ENCODE data around the gene RDH13. TPM values are rescaled to one million over a fixed set of nuclear protein-coding genes. Genes with fewer than 3 reads are reported as not detected.
"Not testable (repeated sequence)": the region's sequence is repeated elsewhere in the genome, so short reads cannot be mapped to it uniquely, and the experiment has no call there.

The RDH13 gene
- polyA plus RNA-seq, 1 experiment, result 3.1 TPM

GRCh38 chr19:55042688-55043087 is 20.3 kb downstream of the RDH13 start:
- no peak for TF ChIP-seq CTCF (IDR thresholded peaks at IDR 0.05; ENCODE audit: low read depth, low read length)
- DNase-seq (ENCODE audit: low read depth, low spot score), result no peak
- Histone ChIP-seq H3K27ac (ENCODE audit: low read depth, low read length) (no peak overlapping the region), H3K27me3 (ENCODE audit: control insufficient read depth, insufficient read depth, low read length) (no peaks in the 10 kb centered on the region), H3K4me3 (ENCODE audit: low read depth, low read length) (no peak overlapping the region), H3K9me3 (ENCODE audit: control insufficient read depth, insufficient read depth, low read length) (peaks cover 12% of the 10 kb centered on the region; the same call in 1 of the 2 replicates)
- ChIA-PET CTCF (no interaction called here), POLR2A (no interaction called here)

DNA sequence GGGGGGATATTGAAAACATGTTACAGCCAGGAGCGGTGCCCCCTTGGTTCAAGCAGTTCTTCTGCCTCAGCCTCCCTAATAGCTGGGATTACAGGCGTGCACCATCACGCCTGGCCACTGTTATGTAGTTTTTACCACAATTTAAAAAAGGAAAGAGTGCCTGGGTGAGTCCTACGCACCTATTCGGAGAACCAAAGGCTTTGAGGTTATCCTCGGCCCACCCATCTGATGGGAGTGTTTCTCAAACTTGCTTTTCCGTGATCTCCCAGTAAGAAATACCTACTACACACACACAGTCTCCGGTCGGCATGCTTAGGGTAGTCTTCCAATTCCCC is 20.6 kb downstream of the RDH13 start:
- H3K4me3 ChIP-seq (ENCODE audit: low read depth, low read length), result no peak overlapping the region
- POLR2A ChIA-PET, result interaction anchor here (0.6 kb wide), 1 partner anchor 1078 kb away, joined by 3 read pairs; no protein-coding TSS in a partner anchor
- H3K9me3 ChIP-seq (ENCODE audit: control insufficient read depth, insufficient read depth, low read length), result peaks cover 12% of the 10 kb centered on the region; the same call in 1 of the 2 replicates
- CTCF ChIA-PET, result interaction anchor here (0.7 kb wide), 1 partner anchor 679 kb away, joined by 6 read pairs; no protein-coding TSS in a partner anchor
- no peak overlapping the region for H3K27ac ChIP-seq (ENCODE audit: low read depth, low read length)
- DNase-seq (ENCODE audit: low read depth, low spot score), result no peak
- TF ChIP-seq CTCF (IDR thresholded peaks at IDR 0.05; ENCODE audit: low read depth, low read length), result no peak
- no peaks in the 10 kb centered on the region for H3K27me3 ChIP-seq (ENCODE audit: control insufficient read depth, insufficient read depth, low read length)

DNA sequence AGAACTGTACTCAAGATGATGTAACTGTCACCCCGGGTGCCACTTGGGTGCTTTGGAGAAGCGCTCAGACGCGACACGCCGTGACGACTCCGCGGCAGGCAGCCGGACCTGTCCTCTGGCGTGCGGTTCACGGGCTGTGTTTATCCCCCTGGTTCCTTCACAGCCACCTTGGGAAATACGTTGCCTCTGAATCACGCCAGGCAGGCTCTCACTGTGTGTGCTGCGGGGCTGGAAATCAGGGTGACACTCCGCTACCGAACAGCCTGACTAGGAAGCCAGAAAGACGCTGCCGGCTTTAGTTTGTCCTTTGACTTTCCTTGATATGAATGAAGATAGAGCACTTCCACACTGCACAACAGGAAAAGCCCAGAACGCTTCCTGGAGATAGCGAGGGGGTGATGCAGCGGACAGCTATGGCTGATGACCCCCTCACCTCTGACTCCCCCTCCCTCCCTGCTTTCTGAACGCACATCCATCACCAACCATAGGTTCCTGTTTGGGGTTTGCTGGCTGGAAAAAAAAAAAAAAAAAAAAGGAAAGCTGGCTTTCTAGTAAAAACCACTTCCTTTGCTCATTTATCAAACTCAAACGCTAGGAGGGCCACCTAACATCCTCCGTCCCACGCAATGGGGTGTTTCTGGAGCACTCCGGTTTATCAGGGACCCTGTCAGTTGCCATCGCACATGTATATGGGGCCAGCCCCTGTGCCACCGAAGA is 21.2 kb downstream of the RDH13 start:
- TF ChIP-seq CTCF (IDR thresholded peaks at IDR 0.05; ENCODE audit: low read depth, low read length), result no peak
- peaks cover 12% of the 10 kb centered on the region; the same call in 1 of the 2 replicates for H3K9me3 ChIP-seq (ENCODE audit: control insufficient read depth, insufficient read depth, low read length)
- POLR2A ChIA-PET, result interaction anchor here (0.6 kb wide), 1 partner anchor 1079 kb away, joined by 3 read pairs; no protein-coding TSS in a partner anchor
- H3K27ac ChIP-seq (ENCODE audit: low read depth, low read length), result no peak overlapping the region
- DNase-seq (ENCODE audit: low read depth, low spot score), result no peak
- no peaks in the 10 kb centered on the region for H3K27me3 ChIP-seq (ENCODE audit: control insufficient read depth, insufficient read depth, low read length)
- H3K4me3 ChIP-seq (ENCODE audit: low read depth, low read length), result no peak overlapping the region
- CTCF ChIA-PET, result interaction anchor here (0.7 kb wide), 1 partner anchor 680 kb away, joined by 6 read pairs; no protein-coding TSS in a partner anchor

DNA sequence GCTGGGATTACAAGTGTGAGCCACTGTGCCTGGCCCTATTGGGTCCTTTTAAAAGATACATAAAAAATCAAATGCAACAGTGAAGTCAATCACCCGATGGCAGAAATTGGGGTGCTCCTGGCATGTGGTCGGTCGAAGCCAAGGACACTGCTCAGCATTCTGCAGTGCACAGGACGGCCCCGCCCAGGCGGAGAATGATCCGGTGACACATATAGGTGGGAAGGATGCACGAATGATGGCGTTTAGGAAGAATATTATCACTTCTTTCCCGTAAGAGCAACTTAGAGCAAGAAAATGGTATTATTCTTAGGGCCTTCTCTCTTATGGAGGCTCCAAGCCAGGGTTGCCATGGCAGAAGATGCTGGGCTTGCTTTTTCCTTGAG is 21.7 kb downstream of the RDH13 start:
- H3K27me3 ChIP-seq (ENCODE audit: control insufficient read depth, insufficient read depth, low read length), result no peaks in the 10 kb centered on the region
- POLR2A ChIA-PET, result no interaction called here
- DNase-seq (ENCODE audit: low read depth, low spot score), result no peak
- peaks cover 12% of the 10 kb centered on the region; the same call in 1 of the 2 replicates for H3K9me3 ChIP-seq (ENCODE audit: control insufficient read depth, insufficient read depth, low read length)
- CTCF ChIA-PET, result no interaction called here
- no peak for TF ChIP-seq CTCF (IDR thresholded peaks at IDR 0.05; ENCODE audit: low read depth, low read length)
- H3K27ac ChIP-seq (ENCODE audit: low read depth, low read length), result no peak overlapping the region
- H3K4me3 ChIP-seq (ENCODE audit: low read depth, low read length), result no peak overlapping the region

DNA sequence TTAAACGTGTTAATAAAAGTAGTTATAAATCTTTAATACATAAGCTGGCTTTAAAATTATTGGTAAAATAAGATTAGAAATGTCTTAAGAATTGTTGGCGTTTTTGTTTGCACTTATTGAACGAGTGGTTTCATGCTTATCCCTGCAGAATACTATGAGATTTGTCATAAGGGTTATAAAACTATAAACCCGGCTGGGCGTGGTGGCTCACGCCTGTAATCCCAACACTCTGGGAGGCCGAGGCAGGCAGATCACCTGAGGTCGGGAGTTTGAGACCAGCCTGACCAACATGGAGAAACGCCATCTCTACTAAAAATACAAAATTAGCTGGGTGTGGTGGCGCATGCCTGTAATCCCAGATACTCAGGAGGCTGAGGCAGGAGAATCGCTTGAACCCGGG is 22.3 kb downstream of the RDH13 start:
- H3K27me3 ChIP-seq (ENCODE audit: control insufficient read depth, insufficient read depth, low read length); H3K27ac ChIP-seq (ENCODE audit: low read depth, low read length); DNase-seq (ENCODE audit: low read depth, low spot score): not testable (repeated sequence)

GRCh38 chr19:55037603-55038002 is 25.3 kb downstream of the RDH13 start:
- not testable (repeated sequence) for DNase-seq (ENCODE audit: low read depth, low spot score)

More for the DNA sequence above, 22.3 kb downstream of the RDH13 start:
- H3K4me3 ChIP-seq (ENCODE audit: low read depth, low read length); CTCF ChIA-PET; POLR2A ChIA-PET: not testable (repeated sequence)
- peaks cover 12% of the 10 kb centered on the region; the same call in 1 of the 2 replicates for H3K9me3 ChIP-seq (ENCODE audit: control insufficient read depth, insufficient read depth, low read length)

More at GRCh38 chr19:55037603-55038002, 25.3 kb downstream of the RDH13 start:
- H3K4me3 ChIP-seq (ENCODE audit: low read depth, low read length); POLR2A ChIA-PET; H3K27ac ChIP-seq (ENCODE audit: low read depth, low read length); H3K27me3 ChIP-seq (ENCODE audit: control insufficient read depth, insufficient read depth, low read length); CTCF ChIA-PET: not testable (repeated sequence)
- H3K9me3 ChIP-seq (ENCODE audit: control insufficient read depth, insufficient read depth, low read length), result peaks cover 19% of the 10 kb centered on the region; the same call in 1 of the 2 replicates
